DMS 273 treated with DMSO at 0.1 percent for 48 hours (cell line): ENCODE results near the gene UCK2.

Experiments used
- DNase-seq: peaks from one replicate; lab custom pipeline; 2025; lab: John Stamatoyannopoulos, UW

The UCK2 gene

GRCh38 chr1:165882168-165882837 is 54.9 kb downstream of the UCK2 start:
- no peak for DNase-seq

GRCh38 chr1:165883056-165883455 is 55.6 kb downstream of the UCK2 start:
- no peak for DNase-seq

DNA sequence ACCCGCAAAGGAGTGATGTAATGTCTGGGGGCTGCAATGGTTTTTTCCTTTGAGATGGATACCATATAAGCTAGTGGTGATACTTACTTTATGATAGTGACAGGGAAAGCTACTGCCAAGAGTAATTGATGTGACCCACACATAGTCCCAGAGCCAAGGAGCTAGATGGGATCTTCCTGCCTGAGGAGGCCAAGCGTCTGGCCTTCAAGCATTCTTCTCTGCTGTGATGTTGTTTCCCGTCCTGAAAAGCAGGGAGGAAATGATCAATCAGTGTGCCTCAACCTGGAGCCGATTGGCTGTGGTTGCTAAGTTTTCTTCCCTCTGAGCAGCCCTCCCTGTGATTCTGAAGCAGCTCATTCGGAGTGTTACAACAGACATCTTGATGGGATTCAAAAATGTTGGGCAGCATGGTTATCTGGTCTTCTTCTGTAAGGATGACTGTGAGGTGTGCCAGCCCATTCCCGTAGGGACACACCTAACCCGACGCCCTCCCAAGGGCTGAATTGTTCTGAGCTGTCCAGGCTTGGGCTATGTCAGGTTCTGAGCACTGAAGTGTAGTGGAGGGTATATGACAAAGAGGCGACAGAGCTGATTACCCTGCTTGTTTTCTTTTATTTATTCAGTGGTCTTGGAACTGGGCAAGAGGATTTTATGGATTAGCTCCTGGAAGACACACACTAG is 56.7 kb downstream of the UCK2 start:
- no peak for DNase-seq

DNA sequence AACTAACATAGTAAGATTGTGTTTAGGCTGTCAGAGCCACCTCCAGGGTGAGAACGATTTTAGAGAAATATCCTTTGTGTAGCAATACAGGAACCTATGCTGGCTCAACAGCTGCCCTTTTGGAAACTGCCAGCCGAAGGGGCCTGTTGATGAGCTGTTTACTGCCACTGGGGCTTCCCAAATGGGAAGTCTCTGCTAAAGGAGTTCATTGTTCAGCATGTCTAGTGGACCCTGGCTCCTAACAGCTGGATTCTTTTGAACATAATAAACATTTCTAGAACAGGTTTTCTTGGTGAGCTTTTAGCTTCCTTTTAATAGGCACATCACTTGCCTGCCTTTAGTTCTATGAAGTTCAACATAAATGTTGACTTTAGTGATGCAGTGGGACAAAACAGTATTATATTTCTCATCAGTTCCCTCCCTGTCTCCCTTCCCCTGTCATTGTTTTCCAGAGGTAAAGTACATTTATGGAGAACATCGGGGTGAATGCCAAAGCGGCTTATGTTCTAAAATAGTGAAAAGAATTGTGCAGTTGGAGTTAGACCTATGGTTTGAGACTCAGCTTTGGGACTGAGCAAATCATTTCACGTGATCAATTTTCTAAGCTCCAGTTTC is 57.4 kb downstream of the UCK2 start:
- DNase-seq: no peak

DNA sequence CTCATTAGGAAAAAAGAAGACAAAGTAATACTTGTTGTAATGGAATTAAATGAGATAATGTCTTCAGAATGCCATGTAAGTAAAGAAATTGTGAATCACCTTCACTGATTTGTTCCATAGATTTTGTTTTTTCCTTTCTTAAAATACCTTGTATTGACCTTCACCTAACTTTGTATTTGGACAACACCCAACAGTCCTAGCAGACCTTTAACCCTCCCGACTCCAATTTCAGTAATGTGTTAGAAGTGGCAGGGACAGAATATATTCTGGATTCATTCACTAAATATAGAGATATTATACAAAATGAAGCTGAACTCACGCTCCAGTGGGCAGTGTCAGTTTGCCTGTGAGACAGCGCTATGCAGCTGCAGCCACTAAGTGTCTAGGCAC is 57.9 kb downstream of the UCK2 start:
- no peak for DNase-seq

DNA sequence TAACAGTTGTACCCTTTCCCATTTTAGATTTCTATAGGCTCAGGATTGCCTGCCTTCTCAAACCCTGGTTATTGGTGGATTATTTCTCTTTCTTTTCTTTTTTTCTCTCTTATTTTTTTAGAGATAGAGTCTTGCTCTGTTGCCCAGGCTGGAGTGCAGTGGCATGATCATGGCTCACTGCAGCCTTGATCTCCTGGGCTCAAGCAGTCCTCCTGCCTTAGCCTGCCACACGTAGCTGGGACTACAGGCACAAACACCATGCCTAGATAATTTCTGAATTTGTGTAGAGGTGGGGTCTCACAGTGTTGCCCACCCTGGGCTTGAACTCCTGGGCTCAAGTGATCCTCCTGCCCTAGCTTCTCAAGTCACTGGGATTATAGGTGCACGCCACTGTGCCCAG is 58.8 kb downstream of the UCK2 start:
- DNase-seq: no peak

DNA sequence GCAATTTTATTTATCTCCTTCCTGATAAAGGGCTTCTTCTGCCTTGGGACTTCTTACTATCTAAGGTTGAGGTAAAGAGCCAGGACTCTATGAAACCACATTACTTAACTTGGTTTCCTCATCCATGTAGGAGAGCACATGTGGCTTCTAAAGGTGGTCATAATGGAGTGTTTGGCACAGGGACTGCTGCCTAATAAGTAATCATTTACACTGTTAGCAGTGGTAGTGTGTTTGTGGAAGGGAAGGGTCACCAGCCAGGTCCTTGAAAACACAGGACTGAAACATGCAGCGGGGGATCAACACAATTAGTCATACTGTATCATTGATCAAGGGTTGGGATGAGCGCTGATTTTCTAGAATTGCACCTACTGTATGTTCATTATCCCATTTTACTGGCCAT is 59.6 kb downstream of the UCK2 start:
- DNase-seq: no peak

- no peak for DNase-seq
Measured at GRCh38 chr1:165887877-165888551, 60.6 kb downstream of the UCK2 start.

DNA sequence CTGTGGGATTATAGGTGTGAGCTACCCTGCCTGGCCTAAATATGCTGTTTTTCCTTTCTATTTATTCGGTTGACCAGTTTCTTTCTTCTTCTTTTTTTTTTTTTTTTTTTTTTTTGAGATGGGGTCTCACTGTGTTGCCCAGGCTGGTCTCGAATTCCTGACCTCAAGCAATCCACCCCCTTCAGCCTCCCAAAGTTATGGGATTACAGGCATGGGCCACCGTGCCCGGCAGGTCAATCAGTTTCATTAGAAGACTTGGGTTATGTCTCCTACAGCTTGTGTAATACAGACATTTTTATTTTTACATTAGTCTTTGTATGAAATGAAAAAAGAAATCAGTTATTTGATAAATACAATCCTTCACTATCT is 61.1 kb downstream of the UCK2 start:
- DNase-seq: no peak

GRCh38 chr1:165890684-165891083 is 63.3 kb downstream of the UCK2 start:
- no peak for DNase-seq

DNA sequence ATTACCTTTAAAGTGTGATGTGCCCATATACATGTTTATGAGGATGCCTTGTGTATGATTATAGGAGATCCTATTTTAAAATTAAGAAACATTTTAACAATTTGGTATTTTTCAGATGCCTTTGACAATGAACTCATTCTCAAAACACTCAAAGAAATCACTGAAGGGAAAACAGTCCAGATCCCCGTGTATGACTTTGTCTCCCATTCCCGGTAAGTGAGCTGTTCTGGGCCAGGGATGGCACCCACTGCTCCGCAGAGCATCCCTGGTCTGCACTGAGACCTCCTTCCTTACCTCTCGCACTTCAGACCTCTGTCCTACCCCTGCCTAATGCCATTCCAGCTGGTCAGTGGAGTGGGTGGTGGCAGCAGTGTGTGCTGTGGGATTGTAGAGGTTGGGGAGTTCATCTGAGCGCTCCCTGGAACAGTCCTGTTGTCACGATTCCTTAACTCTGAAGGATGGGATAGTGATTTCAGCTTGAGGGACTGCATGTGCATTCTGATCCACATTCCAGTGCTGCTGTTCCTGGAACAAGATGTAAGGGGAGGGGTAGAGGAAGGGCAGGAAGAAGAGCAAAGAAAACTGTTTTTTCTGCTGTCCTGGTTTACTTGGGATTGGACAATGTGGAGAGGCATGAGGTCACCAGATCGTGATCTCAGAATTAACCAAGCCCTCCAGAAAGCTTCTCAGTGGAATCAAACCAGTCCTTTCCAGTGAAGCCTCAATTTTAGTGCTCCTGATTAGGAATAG is 63.9 kb downstream of the UCK2 start:
- no peak for DNase-seq

DNA sequence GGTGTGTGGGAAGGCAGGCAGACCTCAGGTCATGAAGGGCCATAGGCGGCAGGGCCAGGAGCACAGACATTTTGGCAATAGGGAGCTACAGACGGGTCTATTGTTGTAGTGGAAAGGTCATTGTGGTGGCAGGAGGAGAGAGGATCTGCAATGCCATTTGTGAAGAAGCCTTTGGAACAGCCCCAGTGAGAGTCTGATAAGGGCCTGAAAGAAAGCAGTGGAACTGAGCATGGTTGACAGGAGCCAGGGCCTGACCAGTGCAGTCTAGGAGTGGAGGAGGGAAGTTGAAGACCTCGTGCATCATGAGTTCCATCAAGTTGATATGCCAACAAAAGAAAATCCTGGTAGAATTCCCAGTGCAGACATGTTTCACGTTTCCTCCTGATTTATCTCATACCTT is 65.5 kb downstream of the UCK2 start:
- no peak for DNase-seq

DNA sequence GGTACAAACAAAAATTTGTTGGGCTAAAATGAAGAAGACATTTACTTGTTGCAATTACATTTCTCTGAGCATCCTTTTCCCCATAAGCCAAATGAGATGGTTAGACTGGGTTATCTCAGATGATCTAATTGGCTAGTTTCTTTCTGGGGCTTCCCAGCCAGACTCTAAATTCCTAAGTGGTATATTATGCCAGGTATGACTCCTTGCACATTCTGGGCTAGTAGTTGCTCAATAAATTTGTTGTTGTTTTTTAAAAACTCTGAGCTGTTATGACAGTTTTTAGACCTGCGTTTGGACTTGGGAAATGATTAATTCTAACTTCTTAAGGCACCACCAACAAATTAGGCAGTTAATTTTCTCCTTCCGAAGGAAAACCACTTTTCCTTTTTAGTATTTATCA is 66.1 kb downstream of the UCK2 start:
- DNase-seq: no peak

- DNase-seq: no peak
Measured at GRCh38 chr1:165894591-165894990, 67.2 kb downstream of the UCK2 start.

- DNase-seq: no peak
Measured at GRCh38 chr1:165895451-165895871, 68.0 kb downstream of the UCK2 start.

DNA sequence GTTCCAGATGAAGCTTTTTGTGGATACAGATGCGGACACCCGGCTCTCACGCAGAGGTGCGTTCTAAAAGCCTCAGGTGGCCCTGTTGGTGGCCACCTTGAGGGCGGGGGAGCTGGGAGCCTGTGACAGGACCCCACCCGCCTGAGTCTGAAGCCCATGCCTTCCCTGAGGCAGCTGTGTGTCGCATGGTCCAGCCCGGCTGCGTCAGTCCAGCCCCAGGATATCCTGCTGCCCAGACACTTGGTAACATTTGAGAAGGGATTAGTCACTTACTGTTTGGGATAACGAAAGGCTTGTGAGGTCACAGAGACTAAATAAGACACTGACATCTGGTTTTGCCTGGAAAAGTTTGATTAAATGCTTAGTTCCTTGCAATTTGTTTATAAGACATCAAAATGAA is 68.9 kb downstream of the UCK2 start:
- DNase-seq: no peak

DNA sequence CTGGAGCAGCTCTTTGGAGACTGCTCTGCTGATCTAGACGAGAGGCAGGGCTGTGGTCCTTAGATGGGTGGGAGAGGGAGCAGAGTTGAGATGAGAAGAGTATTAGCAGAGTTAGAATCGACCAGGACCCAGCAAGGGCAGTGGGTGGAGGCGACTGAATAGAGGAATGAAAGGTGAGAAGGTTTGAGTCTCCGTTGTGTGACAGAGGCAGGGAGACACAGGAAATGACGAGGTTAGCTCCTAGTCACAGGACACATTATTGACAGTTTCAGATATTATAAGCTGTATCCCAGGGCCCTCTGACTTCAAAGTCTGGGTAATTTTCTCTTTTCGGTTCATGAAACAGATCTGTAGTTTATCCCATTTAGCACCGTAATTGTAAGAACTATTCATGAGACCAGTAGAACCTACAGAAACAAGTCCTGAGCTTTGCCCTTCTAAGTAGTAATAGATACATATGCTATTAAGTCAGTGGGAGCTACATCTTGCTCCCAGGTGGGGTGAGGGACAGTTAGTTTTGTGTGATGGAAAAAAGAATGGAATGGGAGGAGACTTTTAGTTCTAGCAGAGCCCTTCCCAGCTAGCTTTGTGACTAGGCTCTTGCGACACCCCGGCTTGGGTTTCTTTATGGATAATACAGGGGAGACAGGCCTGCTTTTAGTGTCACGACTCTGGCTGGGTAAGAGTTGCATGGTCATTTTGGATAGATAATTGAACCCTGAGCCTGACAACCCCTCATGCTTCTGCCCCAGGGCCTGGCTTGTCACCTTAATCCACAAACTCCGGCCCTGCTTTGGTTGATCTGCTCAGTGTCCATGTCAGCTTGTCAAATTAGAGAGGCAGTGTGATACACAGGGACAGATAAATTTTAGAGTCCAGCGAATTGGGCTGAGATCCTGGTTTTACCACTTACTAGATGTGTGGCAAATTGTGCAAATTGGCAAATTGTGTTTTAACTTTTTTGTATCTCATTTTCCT is 70.2 kb downstream of the UCK2 start:
- no peak for DNase-seq

DNA sequence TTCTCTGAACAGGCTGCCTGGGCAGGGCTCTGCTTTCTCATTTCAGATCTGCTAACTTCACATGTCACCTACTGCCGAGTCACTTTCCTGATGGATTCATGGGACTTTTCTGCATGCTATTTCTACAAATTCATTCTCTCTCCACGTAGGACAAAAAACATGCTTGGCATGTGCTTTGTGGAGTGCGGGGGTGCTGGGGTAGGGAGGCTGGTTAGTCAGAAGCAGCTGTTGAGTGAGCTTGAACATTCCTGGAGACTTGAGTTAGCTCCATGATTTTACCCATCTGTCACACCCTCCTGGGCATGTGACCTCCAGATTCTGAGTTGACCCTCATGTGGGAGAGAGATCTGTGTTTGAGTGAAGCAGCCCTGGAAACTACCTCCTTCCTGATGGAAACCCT is 71.4 kb downstream of the UCK2 start:
- DNase-seq: no peak

DNA sequence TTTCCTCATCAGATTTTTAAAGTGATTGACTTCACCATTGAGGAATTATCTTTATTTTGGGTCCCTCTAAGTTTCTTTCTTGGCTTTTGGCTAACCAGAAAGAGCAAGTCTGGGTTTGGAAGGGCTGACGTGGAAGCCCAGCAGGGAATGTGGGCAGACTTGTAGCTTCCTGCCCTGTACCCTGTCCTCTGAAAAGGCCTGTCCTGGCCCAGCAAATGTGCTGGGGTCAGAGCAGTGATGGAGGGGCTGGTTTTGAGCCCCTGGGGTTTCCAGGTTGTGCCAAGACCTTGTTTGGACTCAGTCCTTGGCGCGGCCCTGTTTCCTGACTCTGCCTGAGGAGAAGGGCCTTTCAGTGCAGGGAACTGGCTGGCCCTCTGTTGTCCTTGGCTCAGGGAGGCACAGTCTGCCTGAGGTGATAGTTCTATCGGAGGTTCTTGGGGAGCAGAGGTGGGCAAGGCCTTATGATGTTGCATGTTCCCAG is 72.1 kb downstream of the UCK2 start:
- DNase-seq: no peak

- peak; percentile 78 for DNase-seq
Measured at GRCh38 chr1:165900576-165901380, 73.4 kb downstream of the UCK2 start.
